Forelimb muscle (tissue), 1 donor: ENCODE data around the gene ATP2A1. TPM values are rescaled to one million over a fixed set of nuclear protein-coding genes. Genes with fewer than 3 reads are reported as not detected.

Experiments
- DNase-seq: peaks from one replicate; pipeline ENCODE4 v3.0.0-alpha.2; 2013; ENCODE audit warnings: low read depth
- polyA plus RNA-seq: library from polyadenylated mRNA; unstranded; fragments of 120-200 nt; gene quantifications from one replicate; pipeline ENCODE4 v1.2.1, GENCODE V29; 2013; ENCODE audit not compliant: insufficient read length

Gene ATP2A1
- polyA plus RNA-seq: 688 TPM

- DNase-seq: no peak
These were observed at the start of gene ATP2A1 for GRCh38 chr16:28878083-28878926. Gene ATP2A1 (plus strand): TSS chr16:28878488. CDS start chr16:28878672, 184 bp downstream.

GRCh38 chr16:28829747-28830146 lies 48.5 kb upstream of the ATP2A1 start:
- DNase-seq: no peak

GRCh38 chr16:28830531-28830930 lies 47.8 kb upstream of the ATP2A1 start:
- DNase-seq: no peak

- DNase-seq: no peak
These were observed 43.9 kb upstream of the ATP2A1 start for GRCh38 chr16:28834349-28834748.

GRCh38 chr16:28834873-28835863 lies 43.1 kb upstream of the ATP2A1 start:
- no peak for DNase-seq

GRCh38 chr16:28835864-28836760 lies 42.2 kb upstream of the ATP2A1 start:
- no peak for DNase-seq

GRCh38 chr16:28836761-28837064 lies 41.6 kb upstream of the ATP2A1 start:
- no peak for DNase-seq

- DNase-seq: no peak
These were observed 40.4 kb upstream of the ATP2A1 start for GRCh38 chr16:28837672-28838557.

GRCh38 chr16:28838558-28838918 lies 39.8 kb upstream of the ATP2A1 start:
- DNase-seq: no peak

- DNase-seq: no peak
These were observed 39.2 kb upstream of the ATP2A1 start for GRCh38 chr16:28839004-28839639.

GRCh38 chr16:28839899-28840298 lies 38.4 kb upstream of the ATP2A1 start:
- no peak for DNase-seq

GRCh38 chr16:28842696-28843095 lies 35.6 kb upstream of the ATP2A1 start:
- no peak for DNase-seq

- DNase-seq: no peak
These were observed 34.5 kb upstream of the ATP2A1 start for GRCh38 chr16:28843766-28844165.

- no peak for DNase-seq
These were observed 33.9 kb upstream of the ATP2A1 start for GRCh38 chr16:28844226-28844885.

GRCh38 chr16:28845293-28845692 lies 33.0 kb upstream of the ATP2A1 start:
- DNase-seq: no peak

GRCh38 chr16:28845761-28846079 lies 32.6 kb upstream of the ATP2A1 start:
- DNase-seq: no peak

GRCh38 chr16:28846080-28846932 lies 32.0 kb upstream of the ATP2A1 start, which contains the start of gene TUFM:
Gene TUFM (minus strand): TSS chr16:28846348. CDS start chr16:28846269, 79 bp downstream.
- DNase-seq: peak; percentile 95

GRCh38 chr16:28846933-28847273 lies 31.4 kb upstream of the ATP2A1 start:
- no peak for DNase-seq

GRCh38 chr16:28858421-28858820 lies 19.9 kb upstream of the ATP2A1 start:
- no peak for DNase-seq
